ENCODE measurements around the gene FKBP2. TPM values are rescaled to one million over a fixed set of nuclear protein-coding genes. Genes with fewer than 3 reads are reported as not detected.

Gene FKBP2
- total RNA-seq, 1 experiment from 2014 or later = 41.0 TPM

DNA sequence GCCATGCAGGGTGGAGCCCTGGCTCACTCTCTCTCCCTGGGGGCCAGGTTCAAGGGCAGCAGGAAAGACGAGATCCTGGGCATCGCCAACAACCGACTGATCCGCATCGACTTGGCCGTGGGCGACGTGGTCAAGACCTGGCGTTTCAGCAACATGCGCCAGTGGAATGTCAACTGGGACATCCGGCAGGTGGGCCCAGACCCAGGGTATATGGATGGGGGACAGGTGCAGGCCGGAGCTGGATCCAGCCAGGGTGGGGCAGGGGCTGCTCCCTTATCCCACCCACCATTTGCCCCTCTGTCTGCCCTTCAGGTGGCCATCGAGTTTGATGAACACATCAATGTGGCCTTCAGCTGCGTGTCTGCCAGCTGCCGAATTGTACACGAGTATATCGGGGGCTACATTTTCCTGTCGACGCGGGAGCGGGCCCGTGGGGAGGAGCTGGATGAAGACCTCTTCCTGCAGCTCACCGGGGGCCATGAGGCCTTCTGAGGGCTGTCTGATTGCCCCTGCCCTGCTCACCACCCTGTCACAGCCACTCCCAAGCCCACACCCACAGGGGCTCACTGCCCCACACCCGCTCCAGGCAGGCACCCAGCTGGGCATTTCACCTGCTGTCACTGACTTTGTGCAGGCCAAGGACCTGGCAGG is 17.8 kb upstream of the FKBP2 start:
- H3K27me3 Mint-ChIP-seq (ENCODE audit: low read depth) = no peaks in the 10 kb centered on the region; the same call in 1 of the 2 replicates
- H3K9ac ChIP-seq (ENCODE audit: extremely low read depth, insufficient read length, low read length) = no peak overlapping the region
- H3K9me3 Mint-ChIP-seq = no peaks in the 10 kb centered on the region

More for the DNA sequence above, 17.8 kb upstream of the FKBP2 start:
- Histone ChIP-seq H4K20me1 (ENCODE audit: control insufficient read depth, insufficient read depth, insufficient read length) (no peaks in the 10 kb centered on the region), H3K27me3 (ENCODE audit: insufficient read depth, low read length) (no peaks in the 10 kb centered on the region), H4K91ac (ENCODE audit: insufficient read length, low read depth, low read length) (no peak overlapping the region), H3K56ac (ENCODE audit: insufficient read length, low read depth, low read length) (no peak overlapping the region), H4K5ac (ENCODE audit: insufficient read length, low read depth, low read length) (no peak overlapping the region), H2BK12ac (ENCODE audit: insufficient read length, low read depth, low read length) (no peak overlapping the region), H2AFZ (ENCODE audit: low read length) (no peak overlapping the region), H3K4ac (ENCODE audit: low read depth, low read length) (no peak overlapping the region), H2AK5ac (ENCODE audit: insufficient read length, low read length) (no peak overlapping the region), H3T11ph (ENCODE audit: low read length) (no peak overlapping the region), H3K4me2 (ENCODE audit: insufficient read depth, insufficient read length, low read length) (no peak overlapping the region), H3K14ac (ENCODE audit: insufficient read depth, low read length) (no peak overlapping the region), H2BK20ac (ENCODE audit: low read depth, low read length, poor library complexity, severe bottlenecking) (no peak overlapping the region), H2BK5ac (ENCODE audit: insufficient read length, low read length) (no peak overlapping the region), H4K8ac (replicated peaks; ENCODE audit: insufficient read length, low read depth, low read length) (no peak overlapping the region), H3K23ac (ENCODE audit: insufficient read length, low read depth, low read length) (no peak overlapping the region), H3K9me3 (ENCODE audit: control insufficient read depth, low read depth, low read length) (no peaks in the 10 kb centered on the region), H2BK120ac (ENCODE audit: low read depth, low read length, poor library complexity, severe bottlenecking) (no peak overlapping the region), H3K79me2 (ENCODE audit: insufficient read depth, low read length) (no peaks in the 10 kb centered on the region), H2BK15ac (ENCODE audit: low read depth, low read length) (no peak overlapping the region), H3K27ac (ENCODE audit: insufficient read length, low read depth, low read length) (no peak overlapping the region), H3K4me1 (ENCODE audit: insufficient read depth, low read length) (no peaks in the 10 kb centered on the region), H3K23me2 (ENCODE audit: insufficient read length, low read depth, low read length, poor library complexity, severe bottlenecking) (peaks cover 15% of the 10 kb centered on the region), H3K79me1 (ENCODE audit: insufficient read depth, low read depth, low read length, poor library complexity, severe bottlenecking) (no peaks in the 10 kb centered on the region), H3K18ac (ENCODE audit: insufficient read length, low read depth, low read length) (no peak overlapping the region)
- H3K4me1 Mint-ChIP-seq = peaks cover 15% of the 10 kb centered on the region in 2 experiments
- no peak overlapping the region; a peak in 2 of 5 replicates for H3K4me3 Mint-ChIP-seq
- no CpG with 5 or more reads among the region's 24 CpGs for WGBS (ENCODE audit: extremely low coverage, insufficient read length, low lambda C conversion rate)
- TF ChIP-seq, protein P1, sequence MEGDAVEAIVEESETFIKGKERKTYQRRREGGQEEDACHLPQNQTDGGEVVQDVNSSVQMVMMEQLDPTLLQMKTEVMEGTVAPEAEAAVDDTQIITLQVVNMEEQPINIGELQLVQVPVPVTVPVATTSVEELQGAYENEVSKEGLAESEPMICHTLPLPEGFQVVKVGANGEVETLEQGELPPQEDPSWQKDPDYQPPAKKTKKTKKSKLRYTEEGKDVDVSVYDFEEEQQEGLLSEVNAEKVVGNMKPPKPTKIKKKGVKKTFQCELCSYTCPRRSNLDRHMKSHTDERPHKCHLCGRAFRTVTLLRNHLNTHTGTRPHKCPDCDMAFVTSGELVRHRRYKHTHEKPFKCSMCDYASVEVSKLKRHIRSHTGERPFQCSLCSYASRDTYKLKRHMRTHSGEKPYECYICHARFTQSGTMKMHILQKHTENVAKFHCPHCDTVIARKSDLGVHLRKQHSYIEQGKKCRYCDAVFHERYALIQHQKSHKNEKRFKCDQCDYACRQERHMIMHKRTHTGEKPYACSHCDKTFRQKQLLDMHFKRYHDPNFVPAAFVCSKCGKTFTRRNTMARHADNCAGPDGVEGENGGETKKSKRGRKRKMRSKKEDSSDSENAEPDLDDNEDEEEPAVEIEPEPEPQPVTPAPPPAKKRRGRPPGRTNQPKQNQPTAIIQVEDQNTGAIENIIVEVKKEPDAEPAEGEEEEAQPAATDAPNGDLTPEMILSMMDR (conservative IDR thresholded peaks at IDR 0.05) = no peak
- H3K36me3 Mint-ChIP-seq (ENCODE audit: insufficient read depth in 1 of 3, low read depth in 3 of 3) = peaks cover 0 to 22% (median 14%) of the 10 kb centered on the region in 3 experiments; a peak in 5 of 7 replicates
- no peak overlapping the region; a peak in 1 of 7 replicates for H3K27ac Mint-ChIP-seq
- no peak for DNase-seq
